IMR-90 (cell line): ENCODE data around the gene ZFYVE28. TPM values are rescaled to one million over a fixed set of nuclear protein-coding genes. Genes with fewer than 3 reads are reported as not detected.

ENCODE experiments used
- ATAC-seq: fragments of 200-7000 bp; cut with Tn5 transposase; 2 replicates; pipeline ENCODE4 v1.9.1; 2020; ENCODE audit warnings: low read depth, mild to moderate bottlenecking, moderate library complexity
- BruUV-seq: library from RNA; stranded (reverse); fragments of 400-500 nt; replicated peaks from 2 replicates; lab custom pipeline; 2021; lab: Mats Ljungman, UMichigan
- CTCF ChIA-PET: fragments of 300-600 bp; formaldehyde crosslinking; extraction: SDS; loops from one replicate; lab custom pipeline; 2021; ENCODE audit warnings: antibody characterized with exemption; lab: Yijun Ruan, JAX
- POLR2A ChIA-PET: fragments of 300-600 bp; sonication (Branson Sonifier 250); formaldehyde crosslinking; loops from one replicate; lab custom pipeline; 2022; ENCODE audit warnings: antibody characterized with exemption; ENCODE audit not compliant: unreplicated experiment; lab: Charles Lee
- DNase-seq: peaks from one replicate; pipeline ENCODE4 v3.0.0; 2013
- H2AFZ ChIP-seq: replicated peaks from 2 replicates; pipeline ENCODE3; 2013; ENCODE audit warnings: low read length, mild to moderate bottlenecking; ENCODE audit not compliant: poor library complexity
- H2AK5ac ChIP-seq: 2 replicates; pipeline ENCODE4 v1.6.1; 2013; ENCODE audit warnings: low read depth, low read length, inconsistent platforms
- H2AK9ac ChIP-seq: replicated peaks from 2 replicates; pipeline ENCODE3; 2013; ENCODE audit warnings: mild to moderate bottlenecking, low read depth, low read length, moderate library complexity; ENCODE audit not compliant: poor library complexity
- H2BK120ac ChIP-seq: 2 replicates; pipeline ENCODE4 v1.6.1; 2013; ENCODE audit warnings: low read depth, low read length, inconsistent platforms
- H2BK15ac ChIP-seq: 3 replicates; pipeline ENCODE4 v1.6.1; 2013; ENCODE audit warnings: low read depth, low read length, inconsistent platforms
- H2BK20ac ChIP-seq: 2 replicates; pipeline ENCODE4 v1.6.1; 2013; ENCODE audit warnings: low read depth, mild to moderate bottlenecking, inconsistent platforms, low read length, moderate library complexity
- H2BK5ac ChIP-seq: 2 replicates; pipeline ENCODE4 v1.6.1; 2013; ENCODE audit warnings: mild to moderate bottlenecking, low read depth, low read length, inconsistent platforms; ENCODE audit not compliant: poor library complexity, severe bottlenecking
- H3K14ac ChIP-seq: replicated peaks from 2 replicates; pipeline ENCODE4 v1.6.1; 2013; ENCODE audit warnings: low read depth, low read length, inconsistent platforms
- H3K18ac ChIP-seq: 2 replicates; pipeline ENCODE4 v1.6.1; 2013; ENCODE audit warnings: low read depth, low read length, control low read depth
- H3K23ac ChIP-seq: 2 replicates; pipeline ENCODE4 v1.6.1; 2013; ENCODE audit warnings: low read depth, low read length, inconsistent platforms
- H3K27ac ChIP-seq: 2 replicates; pipeline ENCODE4 v1.5.1; 2013; ENCODE audit warnings: mild to moderate bottlenecking, control low read depth, low read length; ENCODE audit not compliant: insufficient read depth
- H3K27me3 ChIP-seq: 2 replicates; pipeline ENCODE4 v1.6.1; 2013; ENCODE audit warnings: low read length; ENCODE audit not compliant: control insufficient read depth, insufficient read depth
- H3K36me3 ChIP-seq: 2 replicates; pipeline ENCODE4 v1.6.1; 2013; ENCODE audit warnings: low read length, mixed read lengths; ENCODE audit not compliant: control insufficient read depth, insufficient read depth
- H3K4ac ChIP-seq: 2 replicates; pipeline ENCODE4 v1.6.1; 2013; ENCODE audit warnings: low read depth, low read length, inconsistent platforms
- H3K4me1 ChIP-seq: 2 replicates; pipeline ENCODE4 v1.6.1; 2013; ENCODE audit warnings: low read length, mixed read lengths; ENCODE audit not compliant: control insufficient read depth, insufficient read depth
- H3K4me2 ChIP-seq: 2 replicates; pipeline ENCODE4 v1.6.1; 2013; ENCODE audit warnings: low read depth, mild to moderate bottlenecking, control low read depth, low read length, moderate library complexity
- H3K4me3 ChIP-seq: 2 replicates; pipeline ENCODE4 v1.5.1; 2013; ENCODE audit warnings: low read depth, mild to moderate bottlenecking, control low read depth, low read length, moderate library complexity; ENCODE audit not compliant: insufficient read depth
- H3K56ac ChIP-seq: 2 replicates; pipeline ENCODE4 v1.6.1; 2013; ENCODE audit warnings: low read length, inconsistent platforms; ENCODE audit not compliant: insufficient read depth; ENCODE audit errors: extremely low read depth
- H3K79me1 ChIP-seq, 2 experiments: 2 replicates each; pipeline ENCODE4 v1.6.1; 2013; ENCODE audit warnings: low read length in 2 of 2, inconsistent platforms in 1 of 2, low read depth in 1 of 2
- H3K9ac ChIP-seq: 2 replicates; pipeline ENCODE4 v1.6.1; 2013; ENCODE audit warnings: low read depth, low read length, control low read depth
- H3K9me1 ChIP-seq: 2 replicates; pipeline ENCODE4 v1.6.1; 2013; ENCODE audit warnings: low read length, inconsistent platforms; ENCODE audit not compliant: insufficient read depth
- H3K9me3 ChIP-seq: 2 replicates; pipeline ENCODE4 v1.6.1; 2013; ENCODE audit warnings: low read length; ENCODE audit not compliant: control insufficient read depth, insufficient read depth
- H4K20me1 ChIP-seq: 2 replicates; pipeline ENCODE4 v1.6.1; 2013; ENCODE audit warnings: low read length, inconsistent platforms; ENCODE audit not compliant: insufficient read depth
- H4K5ac ChIP-seq: 2 replicates; pipeline ENCODE4 v1.6.1; 2013; ENCODE audit warnings: mild to moderate bottlenecking, low read depth, low read length, control low read depth
- H4K8ac ChIP-seq, 2 experiments: 2 replicates each; pipeline ENCODE4 v1.6.1; 2013; ENCODE audit warnings: low read depth in 2 of 2, low read length in 2 of 2, control low read depth in 1 of 2, inconsistent platforms in 1 of 2
- H4K91ac ChIP-seq: 2 replicates; pipeline ENCODE4 v1.6.1; 2013; ENCODE audit warnings: low read depth, low read length, inconsistent platforms; ENCODE audit not compliant: insufficient read depth
- BHLHE40 ChIP-seq: fragments of 150-350 bp; IDR thresholded peaks from 2 replicates; pipeline ENCODE4 v1.6.1; 2016; ENCODE audit warnings: mild to moderate bottlenecking, low read depth, low read length
- CEBPB ChIP-seq: IDR thresholded peaks from 2 replicates; pipeline ENCODE4 v1.6.1; 2012; ENCODE audit warnings: low read depth, low read length, improper control_type of control experiment
- CHD1 ChIP-seq: IDR thresholded peaks from 2 replicates; pipeline ENCODE4 v1.6.1; 2012; ENCODE audit warnings: low read depth, low read length, improper control_type of control experiment
- CTCF ChIP-seq: conservative IDR thresholded peaks from 2 replicates; pipeline ENCODE4 v1.5.1; 2012; ENCODE audit warnings: mild to moderate bottlenecking, low read depth, low read length, improper control_type of control experiment
- ELK1 ChIP-seq: fragments of 150-350 bp; IDR thresholded peaks from 2 replicates; pipeline ENCODE4 v1.6.1; 2016; ENCODE audit warnings: low read depth, mild to moderate bottlenecking, low read length, moderate library complexity, borderline replicate concordance
- MAZ ChIP-seq: IDR thresholded peaks from 2 replicates; pipeline ENCODE4 v1.6.1; 2012; ENCODE audit warnings: low read depth, mild to moderate bottlenecking, low read length, improper control_type of control experiment, moderate library complexity, borderline replicate concordance
- MXI1 ChIP-seq: IDR thresholded peaks from 2 replicates; pipeline ENCODE4 v1.6.1; 2012; ENCODE audit warnings: low read depth, mild to moderate bottlenecking, low read length, moderate library complexity, borderline replicate concordance
- NFE2L2 ChIP-seq: fragments of 150-350 bp; IDR thresholded peaks from 2 replicates; pipeline ENCODE4 v1.6.1; 2016; ENCODE audit warnings: low read depth, mild to moderate bottlenecking, low read length
- RAD21 ChIP-seq: IDR thresholded peaks from 2 replicates; pipeline ENCODE4 v1.6.1; 2012; ENCODE audit warnings: low read length, improper control_type of control experiment
- RFX5 ChIP-seq: IDR thresholded peaks from 2 replicates; pipeline ENCODE4 v1.8.0; 2012; ENCODE audit warnings: low read depth, mild to moderate bottlenecking, low read length, moderate library complexity
- WGBS, 2 experiments: methylation state at CpG; one replicate each; pipeline versions ENCODE4 v1.1.5 to v1.1.7; 2013; ENCODE audit warnings: missing lambda C conversion rate in 2 of 2; ENCODE audit not compliant: insufficient read length in 1 of 2; ENCODE audit errors: extremely low coverage in 2 of 2; 5-methylcytosine and 5-hydroxymethylcytosine counted together
- dilution Hi-C: fragments of 300-500 bp; cut with HindIII; formaldehyde crosslinking; loops from one replicate; pipeline ENCODE4 v1.14.3; 2018; ENCODE audit warnings: low sequenced_read_pairs; ENCODE audit not compliant: unreplicated experiment
- in situ Hi-C: fragments of 300-500 bp; cut with MboI; formaldehyde crosslinking; loops from 3 replicates; pipeline ENCODE4 v1.14.3; 2019; ENCODE audit warnings: low sequenced_read_pairs, inconsistent platforms, mixed read lengths
- intact Hi-C: fragments of 100-400 bp; cut with micrococcal nuclease; formaldehyde crosslinking; loops from 2 replicates; pipeline ENCODE4 v1.10.0; 2022
- polyA plus RNA-seq, 3 experiments: library from polyadenylated mRNA; depleted of rRNA; stranded (reverse); fragments of >200 nt; gene quantifications; 2 replicates each; pipeline ENCODE4 v1.2.3, GENCODE V29; 2012; ENCODE audit warnings: low replicate concordance in 1 of 3
- total RNA-seq: library from RNA; depleted of rRNA; stranded (reverse); fragments of >200 nt; gene quantifications from 2 replicates; pipeline ENCODE4 v1.2.3, GENCODE V29; 2012

ZFYVE28 gene
- total and polyA plus RNA-seq, 2 of the 4 experiments (the other 2 are of a cell fraction): 0.36 to 1.2 TPM

DNA sequence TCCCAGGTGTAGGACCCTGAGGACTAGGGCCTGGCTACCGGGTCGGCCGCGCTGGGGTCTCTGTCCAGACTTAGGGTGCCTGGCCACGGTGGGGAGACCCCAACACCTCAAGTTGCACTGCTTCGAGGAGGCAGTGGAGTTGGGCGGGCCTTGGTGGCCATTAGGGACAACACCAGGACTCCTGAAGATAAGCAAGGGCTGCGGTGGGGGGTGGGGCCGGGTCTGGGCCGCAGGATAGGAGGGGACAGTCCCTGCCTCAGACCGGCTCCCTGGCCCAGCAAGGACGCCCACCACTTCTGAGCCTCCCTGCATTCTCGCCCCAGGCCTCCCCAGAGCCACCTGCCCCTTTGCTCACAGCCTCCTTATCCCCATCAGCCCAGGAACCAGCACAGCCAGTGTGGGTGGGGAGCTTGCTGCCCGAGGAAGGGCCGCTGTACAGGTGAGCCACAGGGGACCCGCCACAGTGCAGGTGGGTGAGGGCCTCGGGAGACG, 151.1 kb downstream of the ZFYVE28 start:
- in situ Hi-C loops (no loop called here), intact Hi-C loops (loop anchor here (10.0 kb wide), 1 partner anchor 147 kb away; the partner anchor contains the start of genes CFAP99 and ZFYVE28), dilution Hi-C loops (no loop called here)
- H3K4me2 ChIP-seq: no peak overlapping the region
- no peaks in the 10 kb centered on the region for H3K36me3 ChIP-seq
- no peak overlapping the region for H2BK5ac ChIP-seq
- H4K5ac ChIP-seq: no peak overlapping the region
- POLR2A ChIA-PET: no interaction called here
- no peak overlapping the region for H2BK120ac ChIP-seq
- no peak overlapping the region for H2AFZ ChIP-seq
- no peak overlapping the region; the same call in 1 of the 2 replicates for H2AK5ac ChIP-seq
- no CpG with 5 or more reads among the region's 18 CpGs for WGBS, 2 experiments
- H3K4me1 ChIP-seq: peaks cover 3% of the 10 kb centered on the region; the same call in 1 of the 2 replicates
- H2BK20ac ChIP-seq: no peak overlapping the region
- no peak overlapping the region for H3K27ac ChIP-seq
- CTCF ChIA-PET: no interaction called here
- no peaks in the 10 kb centered on the region for H4K20me1 ChIP-seq
- no TSS peak for BruUV-seq
- H3K14ac ChIP-seq: no peak overlapping the region
- H3K9me3 ChIP-seq: no peaks in the 10 kb centered on the region
- H3K18ac ChIP-seq: no peak overlapping the region
- no peak for ATAC-seq
- H3K27me3 ChIP-seq: no peaks in the 10 kb centered on the region; the same call in 1 of the 2 replicates
- no peak overlapping the region for H4K91ac ChIP-seq
- H2AK9ac ChIP-seq: no peak overlapping the region
- H3K79me1 ChIP-seq: peaks cover 0 to 3% of the 10 kb centered on the region in 2 experiments; a peak in 1 of 4 replicates
- no peak for TF ChIP-seq MAZ
- no peak for TF ChIP-seq CTCF
- no peak for TF ChIP-seq BHLHE40
- TF ChIP-seq CEBPB: no peak
- TF ChIP-seq CHD1: no peak
- no peak for TF ChIP-seq NFE2L2
- TF ChIP-seq ELK1: no peak
- no peak for TF ChIP-seq RFX5
- TF ChIP-seq RAD21: no peak
- no peak for TF ChIP-seq MXI1
- H3K4ac ChIP-seq: no peak overlapping the region
- no peak overlapping the region for H3K23ac ChIP-seq
- no peak overlapping the region for H2BK15ac ChIP-seq
- no peak overlapping the region for H4K8ac ChIP-seq
- DNase-seq: no peak
- H3K9ac ChIP-seq: no peak overlapping the region
- no peaks in the 10 kb centered on the region for H3K9me1 ChIP-seq
- H3K56ac ChIP-seq: no peak overlapping the region
- no peak overlapping the region for H3K4me3 ChIP-seq
